ENCODE data around the gene TAF4B.

The TAF4B gene

DNA sequence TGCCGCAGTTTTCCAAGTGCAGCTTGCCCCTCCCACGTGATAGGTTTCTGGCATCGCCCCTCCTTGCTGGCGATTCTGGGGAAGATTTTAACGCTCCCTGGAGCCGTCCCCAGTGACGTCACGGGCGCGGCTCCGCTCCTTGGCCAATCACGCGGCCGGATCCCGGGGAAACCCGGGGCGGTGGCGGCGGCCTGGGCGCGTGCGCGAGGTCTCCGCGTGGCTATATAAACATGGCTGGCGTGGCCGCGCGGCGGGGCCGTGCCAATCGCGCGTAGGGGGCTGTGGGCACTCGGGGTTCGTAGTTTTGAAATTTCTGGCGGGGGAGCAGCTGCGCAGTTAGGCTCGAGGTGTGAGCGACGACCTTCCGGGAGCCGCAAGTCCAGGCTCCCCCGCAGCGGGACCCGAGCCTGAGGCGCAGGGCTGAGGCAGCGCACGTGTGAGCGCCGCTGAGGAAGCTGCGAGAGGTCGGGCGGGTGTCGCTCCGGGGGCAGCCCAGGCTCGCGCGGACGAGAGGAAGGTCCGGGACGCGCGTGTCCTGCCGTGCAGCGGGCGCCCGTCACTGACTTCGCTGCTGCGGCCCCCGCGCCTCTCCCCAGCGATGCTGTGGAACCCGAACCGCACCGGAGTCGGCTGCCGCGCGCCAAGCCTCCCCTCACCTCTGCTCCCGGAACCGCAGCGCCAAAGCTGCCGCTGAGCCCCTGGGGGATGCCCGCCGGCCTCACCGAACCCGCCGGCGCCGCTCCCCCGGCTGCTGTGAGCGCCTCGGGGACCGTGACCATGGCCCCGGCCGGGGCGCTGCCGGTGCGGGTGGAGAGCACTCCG lies at the start of gene TAF4B:
TAF4B (plus strand) TSS at position 217 of the 822 bp plus-strand sequence; CDS start at position 706, 489 bp downstream.
- peak; percentile 61 for DNase-seq (ENCODE audit: low read depth)
- H3K4me3 ChIP-seq (ENCODE audit: low read depth, low read length): peak within 1 kb of the TSS; percentile 97
- TF ChIP-seq CTCF (IDR thresholded peaks at IDR 0.05; ENCODE audit: low read depth, low read length, missing control alignments): no peak

GRCh38 chr18:26181343-26181826 lies 44.9 kb upstream of the TAF4B start:
- DNase-seq (ENCODE audit: low read depth): no peak
- no peak overlapping the region for H3K4me3 ChIP-seq (ENCODE audit: low read depth, low read length)
- no peak for TF ChIP-seq CTCF (IDR thresholded peaks at IDR 0.05; ENCODE audit: low read depth, low read length, missing control alignments)

DNA sequence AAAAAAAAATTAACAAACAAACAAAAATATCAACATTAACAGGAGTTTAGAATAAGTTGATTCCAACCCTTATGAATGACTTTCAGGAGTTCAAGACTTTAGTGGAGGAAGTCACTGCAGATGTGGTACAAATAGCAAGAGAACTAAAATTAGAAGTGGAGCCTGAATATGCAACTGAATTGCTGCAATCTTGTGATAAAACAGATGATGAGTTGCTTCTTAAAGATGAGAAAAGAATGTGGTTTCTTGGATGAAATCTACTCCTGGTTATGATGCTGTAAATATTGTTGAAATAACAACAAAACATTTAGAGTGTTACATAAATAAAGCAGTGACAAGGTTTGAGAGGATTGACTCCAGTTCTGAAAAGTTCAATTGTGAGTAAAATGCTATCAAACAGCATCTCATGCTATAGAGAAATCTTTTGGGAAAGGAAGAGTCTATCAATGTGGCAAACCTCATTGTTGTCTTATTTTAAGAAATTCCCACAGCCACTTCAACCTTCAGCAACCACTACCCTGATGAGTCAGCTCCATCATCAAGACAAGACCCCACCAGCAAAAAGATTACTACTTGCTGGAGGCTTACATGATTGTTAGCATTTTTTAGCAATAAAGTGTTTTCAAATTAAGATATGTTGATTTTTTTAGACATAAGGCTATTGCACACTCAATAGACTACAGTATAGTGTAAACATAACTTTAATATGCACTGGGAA lies 42.7 kb upstream of the TAF4B start:
- no peak for TF ChIP-seq CTCF (IDR thresholded peaks at IDR 0.05; ENCODE audit: low read depth, low read length, missing control alignments)
- no peak overlapping the region for H3K4me3 ChIP-seq (ENCODE audit: low read depth, low read length)
- DNase-seq (ENCODE audit: low read depth): no peak

DNA sequence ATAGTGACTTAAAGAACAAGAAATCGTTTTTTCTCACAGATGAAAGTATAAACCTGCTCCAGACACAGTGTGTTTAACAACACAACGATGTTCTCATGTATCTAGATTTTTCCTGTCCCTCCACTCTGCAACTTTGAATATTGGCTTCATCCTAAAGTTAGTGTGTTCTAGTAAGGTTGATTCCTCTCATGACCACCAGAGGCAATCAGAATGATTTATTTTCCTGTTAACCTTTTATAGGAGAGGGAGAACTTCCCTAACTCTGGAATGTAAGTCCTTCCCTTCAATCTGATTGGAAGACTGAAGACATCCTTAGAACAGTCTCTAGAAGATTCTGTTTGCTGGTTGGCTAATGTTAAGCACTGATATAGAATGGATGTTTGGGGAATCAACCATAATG lies 41.0 kb upstream of the TAF4B start:
- peak; percentile 24 for TF ChIP-seq CTCF (IDR thresholded peaks at IDR 0.05; ENCODE audit: low read depth, low read length, missing control alignments)
- no peak for DNase-seq (ENCODE audit: low read depth)
- H3K4me3 ChIP-seq (ENCODE audit: low read depth, low read length): no peak overlapping the region

GRCh38 chr18:26190506-26190905 lies 35.7 kb upstream of the TAF4B start:
- peak; percentile 77 for DNase-seq (ENCODE audit: low read depth)
- H3K4me3 ChIP-seq (ENCODE audit: low read depth, low read length): peak overlapping the region; percentile 33
- TF ChIP-seq CTCF (IDR thresholded peaks at IDR 0.05; ENCODE audit: low read depth, low read length, missing control alignments): no peak

DNA sequence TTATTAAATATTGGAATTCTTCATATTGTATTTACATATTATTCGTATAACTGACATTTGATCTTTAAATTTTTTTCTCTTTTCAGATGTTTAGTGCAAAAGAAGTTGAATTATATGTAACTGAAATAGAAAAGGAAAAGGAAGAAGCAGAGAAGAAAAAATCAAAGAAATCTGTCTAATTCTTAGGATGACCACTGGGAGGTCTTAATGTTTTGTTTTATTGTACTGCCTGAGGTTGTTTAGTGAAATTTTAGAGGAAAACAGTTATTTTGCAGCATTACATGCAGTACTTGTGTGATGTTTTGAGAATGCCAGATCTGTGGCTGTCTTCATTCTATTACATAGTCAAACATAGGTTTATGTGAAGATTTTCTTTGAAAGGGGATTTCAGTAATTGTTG lies 34.0 kb upstream of the TAF4B start:
- H3K4me3 ChIP-seq (ENCODE audit: low read depth, low read length): no peak overlapping the region
- no peak for DNase-seq (ENCODE audit: low read depth)
- peak; percentile 5 for TF ChIP-seq CTCF (IDR thresholded peaks at IDR 0.05; ENCODE audit: low read depth, low read length, missing control alignments)

All from GM12864 (cell line).